PC-9 (cell line): ENCODE results near the gene MRPS27. TPM values are rescaled to one million over a fixed set of nuclear protein-coding genes. Genes with fewer than 3 reads are reported as not detected.

Experiments used
- BruUV-seq: library from RNA; stranded (reverse); fragments of 400-500 nt; replicated peaks from 2 replicates; lab custom pipeline; 2021; lab: Mats Ljungman, UMichigan
- CTCF ChIA-PET: fragments of 300-600 bp; sonication (Branson Sonifier 250); formaldehyde crosslinking; loops from one replicate; lab custom pipeline; 2022; ENCODE audit warnings: antibody characterized with exemption; lab: Charles Lee
- POLR2A ChIA-PET: fragments of 300-600 bp; sonication (Branson Sonifier 250); formaldehyde crosslinking; loops from one replicate; lab custom pipeline; 2022; ENCODE audit warnings: antibody characterized with exemption; ENCODE audit not compliant: unreplicated experiment; lab: Charles Lee
- DNase-seq, 2 experiments: peaks; one replicate each; pipeline versions ENCODE4 v3.0.0 to v3.0.0-alpha.2; 2015 to 2022; ENCODE audit warnings: mixed read lengths in 1 of 2
- H2AFZ ChIP-seq: fragments of 200-600 bp; sonication (generic); 2 replicates; pipeline ENCODE4 v1.8.1; 2017; ENCODE audit warnings: antibody characterized with exemption
- H3F3A ChIP-seq: fragments of 200-600 bp; sonication (generic); 2 replicates; pipeline ENCODE4 v1.8.1; 2017; ENCODE audit warnings: antibody characterized with exemption, mild to moderate bottlenecking, low read depth; ENCODE audit not compliant: insufficient read depth
- H3K27ac ChIP-seq: fragments of 200-600 bp; sonication (generic); 2 replicates; pipeline ENCODE4 v1.6.1; 2016; ENCODE audit warnings: mixed run types
- H3K27me3 ChIP-seq: fragments of 200-600 bp; sonication (generic); 2 replicates; pipeline ENCODE4 v1.6.1; 2016; ENCODE audit warnings: low read depth, mixed run types; ENCODE audit not compliant: insufficient read depth
- H3K36me3 ChIP-seq: fragments of 200-600 bp; sonication (generic); 2 replicates; pipeline ENCODE4 v1.6.1; 2016; ENCODE audit warnings: low read depth, mixed run types
- H3K4me1 ChIP-seq: fragments of 200-600 bp; sonication (generic); replicated peaks from 2 replicates; pipeline ENCODE4 v1.6.1; 2016; ENCODE audit warnings: mixed run types; ENCODE audit not compliant: insufficient read depth
- H3K4me2 ChIP-seq: fragments of 200-600 bp; sonication (generic); 2 replicates; pipeline ENCODE4 v1.6.1; 2017; ENCODE audit warnings: mixed run types
- H3K4me3 ChIP-seq: fragments of 200-600 bp; sonication (generic); 2 replicates; pipeline ENCODE4 v1.6.1; 2016; ENCODE audit warnings: mixed run types
- H3K79me2 ChIP-seq: fragments of 200-600 bp; sonication (generic); 2 replicates; pipeline ENCODE4 v1.6.1; 2017; ENCODE audit warnings: low read depth, mixed run types
- H3K9me2 ChIP-seq: fragments of 200-600 bp; sonication (generic); 2 replicates; pipeline ENCODE4 v1.8.1; 2017; ENCODE audit warnings: mild to moderate bottlenecking; ENCODE audit not compliant: insufficient read depth
- H3K9me3 ChIP-seq: fragments of 200-600 bp; sonication (generic); 2 replicates; pipeline ENCODE4 v1.8.1; 2016; ENCODE audit warnings: low read depth; ENCODE audit not compliant: insufficient read depth
- H4K20me1 ChIP-seq: fragments of 200-600 bp; sonication (generic); 2 replicates; pipeline ENCODE4 v1.8.1; 2017; ENCODE audit not compliant: insufficient read depth
- CTCF ChIP-seq: fragments of 200-600 bp; sonication (generic); conservative IDR thresholded peaks from 2 replicates; pipeline ENCODE4 v1.6.1; 2017; ENCODE audit warnings: mixed run types, antibody characterized with exemption, mild to moderate bottlenecking, moderate library complexity
- EZH2 ChIP-seq: fragments of 200-600 bp; sonication (generic); IDR thresholded peaks from 2 replicates; pipeline ENCODE4 v1.8.0; 2017; ENCODE audit warnings: antibody characterized with exemption, low read depth
- intact Hi-C: fragments of 100-400 bp; cut with micrococcal nuclease; formaldehyde crosslinking; loops from one replicate; pipeline ENCODE4 v1.10.0; 2022; ENCODE audit not compliant: unreplicated experiment
- total RNA-seq: library from RNA; stranded (reverse); gene quantifications from 2 replicates; pipeline ENCODE4 v1.2.3, GENCODE V29; 2021

Gene MRPS27
- total RNA-seq, 1 experiment from 2014 or later: 71.0 TPM

- peaks cover 8% of the 10 kb centered on the region; the same call in 1 of the 2 replicates for H3K36me3 ChIP-seq
- no peaks in the 10 kb centered on the region for H3K4me1 ChIP-seq
- H3K79me2 ChIP-seq: peaks cover 16% of the 10 kb centered on the region; the same call in 1 of the 2 replicates
- H3K4me3 ChIP-seq: no peak overlapping the region
- ChIA-PET CTCF (no interaction called here), POLR2A (interaction anchor here (0.7 kb wide), 1 partner anchor 24 kb away, joined by 3 read pairs; no protein-coding TSS in a partner anchor)
- no peaks in the 10 kb centered on the region for H4K20me1 ChIP-seq
- no peak overlapping the region for H3K27ac ChIP-seq
- no peaks in the 10 kb centered on the region for H3K27me3 ChIP-seq
- no peak for DNase-seq
- no TSS peak for BruUV-seq
- no peaks in the 10 kb centered on the region; the same call in 1 of the 2 replicates for H3F3A ChIP-seq
- no peaks in the 10 kb centered on the region for H3K9me2 ChIP-seq
- H3K4me2 ChIP-seq: no peak overlapping the region
- TF ChIP-seq EZH2: no peak
- TF ChIP-seq CTCF: no peak
- intact Hi-C loops: no loop called here
- H2AFZ ChIP-seq: no peak overlapping the region
- no peaks in the 10 kb centered on the region; the same call in 1 of the 2 replicates for H3K9me3 ChIP-seq
These were observed 47.6 kb downstream of the MRPS27 start for GRCh38 chr5:72272398-72272797.

GRCh38 chr5:72271702-72272101 lies 48.3 kb downstream of the MRPS27 start:
- no peak for DNase-seq
- ChIA-PET POLR2A (no interaction called here), CTCF (no interaction called here)
- H3K27ac ChIP-seq: no peak overlapping the region
- no peak overlapping the region for H2AFZ ChIP-seq
- intact Hi-C loops: no loop called here
- no peaks in the 10 kb centered on the region; the same call in 1 of the 2 replicates for H3K9me3 ChIP-seq
- H3K79me2 ChIP-seq: peaks cover 16% of the 10 kb centered on the region; the same call in 1 of the 2 replicates
- 0 out of 2 replicates have a peak, but pooled peaks cover 3% of the 10 kb centered on the region for H3K36me3 ChIP-seq
- H3F3A ChIP-seq: no peaks in the 10 kb centered on the region; the same call in 1 of the 2 replicates
- H3K9me2 ChIP-seq: no peaks in the 10 kb centered on the region; the same call in 1 of the 2 replicates
- no peaks in the 10 kb centered on the region for H3K4me1 ChIP-seq
- H3K4me2 ChIP-seq: no peak overlapping the region
- BruUV-seq: no TSS peak
- H3K27me3 ChIP-seq: no peaks in the 10 kb centered on the region
- TF ChIP-seq CTCF (no peak), EZH2 (no peak)
- H4K20me1 ChIP-seq: no peaks in the 10 kb centered on the region
- H3K4me3 ChIP-seq: no peak overlapping the region

- H3K4me2 ChIP-seq: no peak overlapping the region
- ChIA-PET CTCF (interaction anchor here (0.7 kb wide), 1 partner anchor 89 kb away, joined by 3 read pairs; no protein-coding TSS in a partner anchor), POLR2A (no interaction called here)
- peaks cover 4% of the 10 kb centered on the region; the same call in 1 of the 2 replicates for H3K79me2 ChIP-seq
- no peaks in the 10 kb centered on the region for H3K27me3 ChIP-seq
- no peaks in the 10 kb centered on the region; the same call in 1 of the 2 replicates for H3K9me2 ChIP-seq
- no peaks in the 10 kb centered on the region for H4K20me1 ChIP-seq
- 0 out of 2 replicates have a peak, but pooled peaks cover 3% of the 10 kb centered on the region for H3K36me3 ChIP-seq
- H3K4me3 ChIP-seq: no peak overlapping the region
- intact Hi-C loops: no loop called here
- no peak overlapping the region for H2AFZ ChIP-seq
- no peaks in the 10 kb centered on the region; the same call in 1 of the 2 replicates for H3F3A ChIP-seq
- TF ChIP-seq CTCF: no peak
- TF ChIP-seq EZH2: no peak
- no peaks in the 10 kb centered on the region for H3K4me1 ChIP-seq
- BruUV-seq: no TSS peak
- H3K9me3 ChIP-seq: no peaks in the 10 kb centered on the region
- DNase-seq: no peak
- H3K27ac ChIP-seq: no peak overlapping the region
These were observed 50.0 kb downstream of the MRPS27 start for GRCh38 chr5:72270037-72270436.
